HG03571 (cell line): ENCODE measurements around the gene PIP5K1A.
"Not testable (repeated sequence)": the region's sequence is repeated elsewhere in the genome, so short reads cannot be mapped to it uniquely, and the experiment has no call there.

Experiments
- ATAC-seq: cut with Tn5 transposase; IDR thresholded peaks from one replicate; pipeline ENCODE4 v1.9.1; 2021; ENCODE audit not compliant: unreplicated experiment

PIP5K1A gene

GRCh38 chr1:151189637-151190445, 8.5 kb upstream of the PIP5K1A start, which contains the start of gene VPS72:
TSS of gene VPS72 (minus strand) at chr1:151190197. CDS start at chr1:151190121, 76 bp downstream.
- peak; percentile 79 for ATAC-seq

- no peak for ATAC-seq
Measured at GRCh38 chr1:151192047-151192446, 6.3 kb upstream of the PIP5K1A start.

GRCh38 chr1:151193304-151193703, 5.0 kb upstream of the PIP5K1A start:
- no peak for ATAC-seq

GRCh38 chr1:151193856-151194255, 4.5 kb upstream of the PIP5K1A start:
- ATAC-seq: no peak

DNA sequence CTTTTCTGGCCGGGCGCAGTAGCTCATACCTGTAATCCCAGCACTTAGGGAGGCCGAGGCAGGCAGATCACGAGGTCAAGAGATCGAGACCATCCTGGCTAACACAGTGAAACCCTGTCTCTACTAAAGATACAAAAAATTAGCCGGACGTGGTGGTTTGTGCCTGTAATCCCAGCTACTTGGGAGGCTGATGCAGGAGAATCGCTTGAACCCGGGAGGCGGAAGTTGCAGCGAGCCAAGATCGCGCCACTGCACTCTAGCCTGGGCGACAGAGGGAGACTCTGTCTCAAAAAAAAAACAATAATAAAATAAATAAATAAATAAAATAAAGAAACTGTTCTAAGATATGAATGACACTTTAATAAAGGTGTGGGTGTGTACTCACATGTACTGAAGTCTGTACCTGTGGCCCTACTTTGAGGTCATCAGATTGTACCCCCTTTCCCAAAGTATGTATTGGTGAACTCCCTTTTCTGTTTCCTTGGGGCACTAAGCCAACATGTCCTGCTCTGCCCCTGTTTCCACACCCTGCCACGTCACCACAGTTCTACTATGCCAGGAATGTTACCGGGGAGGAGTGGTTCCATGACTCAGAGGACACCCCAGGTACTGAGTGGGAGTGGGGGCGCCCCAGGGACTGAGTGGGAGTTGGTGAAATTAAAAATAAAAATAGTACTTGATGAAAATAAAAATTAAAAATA, 3.3 kb upstream of the PIP5K1A start:
- ATAC-seq: not testable (repeated sequence)

DNA sequence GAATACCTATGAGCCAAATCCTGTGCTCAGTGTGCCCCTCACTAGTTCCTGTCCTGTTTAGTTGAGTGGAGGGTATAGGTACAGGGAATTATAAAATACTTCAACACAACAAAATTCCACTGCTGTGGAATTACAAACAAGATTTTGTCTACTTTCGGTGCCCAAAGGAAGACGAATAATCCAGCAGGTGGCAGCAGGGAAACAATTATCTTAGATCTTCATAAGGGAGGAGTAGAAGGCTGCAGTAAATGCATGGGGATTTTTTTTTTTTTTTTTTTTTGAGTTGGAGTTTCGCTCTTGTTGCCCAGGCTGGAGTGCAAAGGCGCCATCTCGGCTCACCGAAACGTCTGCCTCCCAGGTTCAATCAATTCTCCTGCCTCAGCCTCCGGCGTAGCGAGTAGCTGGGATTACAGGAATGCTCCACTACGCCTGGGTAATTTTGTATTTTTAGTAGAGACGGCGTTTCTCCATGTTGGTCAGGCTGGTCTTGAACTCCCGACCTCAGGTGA, 2.0 kb upstream of the PIP5K1A start:
- ATAC-seq: no peak

DNA sequence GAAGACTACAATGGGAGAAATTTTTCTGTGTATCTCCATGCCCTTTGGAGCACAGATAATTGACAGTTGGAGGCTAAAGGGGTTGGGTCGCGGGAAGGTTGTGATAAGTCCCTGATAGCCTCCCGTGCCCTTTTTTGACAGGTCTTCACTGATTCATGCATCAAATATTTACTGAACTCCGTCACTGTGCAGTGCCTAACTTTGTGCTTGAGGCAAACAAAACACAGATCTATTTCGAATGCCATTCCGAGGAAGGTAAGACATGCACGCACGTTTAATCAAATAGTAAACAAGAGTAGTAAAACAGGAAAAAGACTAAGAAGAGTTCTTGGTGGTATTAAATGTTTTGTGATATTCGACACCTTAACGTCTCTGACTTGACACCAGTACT, 494 bp upstream of the PIP5K1A start:
- no peak for ATAC-seq

- ATAC-seq: no peak
Measured at GRCh38 chr1:151199873-151200581, 1.7 kb downstream of the PIP5K1A start.

DNA sequence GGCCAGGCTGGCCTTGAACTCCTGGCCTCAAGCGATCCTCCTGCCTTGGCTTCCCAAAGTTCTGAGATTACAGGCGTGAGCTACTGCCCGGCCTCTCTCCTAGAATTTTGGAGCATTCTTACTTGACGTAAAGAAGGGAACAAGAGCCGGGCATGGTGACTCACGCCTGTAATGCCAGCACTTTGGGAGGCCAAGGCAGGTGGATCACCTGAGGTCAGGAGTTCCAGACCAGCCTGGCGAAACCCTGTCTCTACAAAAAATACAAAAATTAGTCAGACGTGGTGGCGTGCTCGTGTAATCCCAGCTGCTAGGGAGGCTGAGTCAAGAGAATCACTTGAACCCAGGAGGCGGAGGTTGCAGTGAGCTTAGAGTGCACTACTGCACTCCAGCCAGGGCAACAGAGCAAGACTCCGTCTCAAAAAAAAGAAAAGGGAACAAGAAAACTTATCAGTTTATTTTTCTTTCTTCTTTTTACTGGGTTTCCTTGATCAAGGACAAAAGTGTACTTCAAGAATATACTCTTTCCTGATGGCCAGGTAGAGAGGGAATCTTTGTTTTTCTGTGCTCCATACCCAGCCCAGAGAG, 7.1 kb downstream of the PIP5K1A start:
- not testable (repeated sequence) for ATAC-seq

DNA sequence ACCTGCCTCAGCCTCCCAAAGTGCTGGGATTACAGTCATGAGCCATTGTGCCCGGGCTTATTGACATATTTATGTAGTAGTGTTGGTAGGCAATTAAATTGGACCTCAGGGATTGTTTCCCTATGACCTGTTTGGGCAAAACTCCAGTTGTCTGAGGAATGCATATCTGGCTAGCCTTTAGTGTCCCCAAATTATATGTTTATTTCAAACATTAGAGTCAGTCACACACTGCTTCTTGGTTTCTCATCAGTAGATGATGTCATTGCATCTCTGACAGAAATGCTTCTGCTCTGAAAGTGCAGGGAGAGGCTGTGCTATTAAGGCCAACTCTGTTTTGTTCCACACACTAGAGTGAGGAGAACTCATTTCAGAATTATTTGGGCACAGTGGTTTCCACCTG, 12.5 kb downstream of the PIP5K1A start:
- ATAC-seq: no peak

DNA sequence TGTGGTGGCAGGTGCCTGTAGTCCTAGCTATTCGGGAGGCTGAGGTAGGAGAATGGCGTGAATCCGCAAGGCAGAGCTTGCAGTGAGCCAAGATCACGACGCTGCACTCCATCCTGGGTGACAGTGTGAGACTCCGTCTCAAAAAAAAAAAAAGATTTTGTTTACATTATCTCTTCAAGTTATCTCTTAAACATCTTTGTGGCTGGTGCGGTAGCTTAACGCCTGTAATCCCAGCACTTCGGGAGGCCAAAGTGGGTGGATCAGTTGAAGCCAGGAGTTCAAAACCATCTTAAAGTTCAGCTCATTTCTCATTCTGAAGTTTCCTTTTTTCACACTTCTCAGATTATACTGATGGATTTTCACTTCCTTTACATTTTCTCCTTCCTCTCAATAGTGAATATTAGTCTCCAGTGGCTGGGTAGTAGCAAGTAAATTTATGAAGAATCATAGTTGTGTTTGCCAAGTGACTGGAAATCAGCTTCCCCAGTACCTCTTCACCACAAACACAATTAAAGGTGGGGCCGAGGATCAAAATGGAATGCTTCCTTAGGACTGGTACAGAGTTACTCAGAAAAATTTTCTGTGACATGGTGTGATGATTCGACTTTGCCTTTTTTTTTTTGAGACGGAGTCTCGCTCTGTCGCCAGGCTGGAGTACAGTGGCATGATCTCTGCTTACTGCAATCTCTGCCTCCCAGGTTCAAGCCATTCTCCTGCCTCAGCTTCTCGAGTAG, 13.8 kb downstream of the PIP5K1A start:
- ATAC-seq: no peak

DNA sequence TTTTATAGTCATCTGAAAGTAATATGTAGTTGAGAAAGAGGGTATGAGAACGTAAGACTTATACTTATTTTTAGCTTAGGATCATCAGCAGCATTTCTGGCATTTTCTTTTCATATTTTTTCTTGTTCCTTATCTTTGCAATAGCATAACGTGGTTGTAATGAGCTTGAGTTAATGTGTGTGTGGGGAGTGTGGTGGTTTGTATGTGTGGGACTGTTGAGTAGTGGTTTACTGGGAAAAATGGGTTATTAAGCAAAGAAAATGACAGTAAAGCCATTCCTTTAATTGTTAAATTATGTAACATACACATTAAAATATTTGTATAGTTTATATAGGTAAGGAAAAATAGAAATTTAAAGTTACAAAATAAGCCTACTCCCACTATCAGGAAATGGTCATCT, 15.2 kb downstream of the PIP5K1A start:
- no peak for ATAC-seq

DNA sequence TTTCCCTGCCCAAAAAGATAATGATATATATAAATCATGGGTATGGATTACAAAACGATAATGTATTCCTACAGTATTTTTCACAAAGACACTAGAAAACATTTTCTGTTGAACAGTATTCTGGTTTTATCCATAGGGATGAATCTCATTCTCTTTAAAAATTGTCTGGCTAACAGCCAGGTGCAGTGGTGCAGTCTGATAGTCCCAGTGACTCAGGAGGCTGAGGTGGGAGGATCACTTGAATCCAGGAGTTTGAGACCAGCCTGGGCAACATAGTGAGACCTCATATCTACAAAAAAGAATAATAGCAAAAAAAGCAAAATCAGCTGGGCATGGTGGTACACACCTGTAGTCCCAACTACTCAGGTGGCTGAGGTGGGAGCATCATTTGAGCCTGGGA, 23.3 kb downstream of the PIP5K1A start:
- ATAC-seq: no peak

DNA sequence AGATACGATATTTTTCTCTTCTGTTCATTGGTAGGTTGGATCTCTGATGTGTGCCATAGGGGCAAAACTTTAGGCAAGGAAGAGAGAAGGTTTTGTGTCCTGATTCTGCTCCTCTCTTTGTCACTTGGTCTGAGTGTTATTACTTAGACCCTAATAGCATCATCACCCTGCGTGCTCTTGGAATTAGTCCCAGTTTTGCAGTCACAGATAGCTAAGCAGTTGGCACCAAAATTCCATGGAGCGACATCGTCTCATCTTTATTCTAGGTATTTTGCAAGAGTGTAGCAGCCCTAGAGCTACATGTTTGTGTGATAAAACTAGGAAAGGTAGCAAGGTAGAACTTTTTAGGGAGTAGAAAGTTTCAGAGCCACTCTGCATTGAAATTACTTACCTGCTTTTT, 23.8 kb downstream of the PIP5K1A start:
- ATAC-seq: no peak

GRCh38 chr1:151235235-151235634, 36.9 kb downstream of the PIP5K1A start:
- ATAC-seq: no peak

GRCh38 chr1:151237678-151238466, 39.5 kb downstream of the PIP5K1A start:
- no peak for ATAC-seq

DNA sequence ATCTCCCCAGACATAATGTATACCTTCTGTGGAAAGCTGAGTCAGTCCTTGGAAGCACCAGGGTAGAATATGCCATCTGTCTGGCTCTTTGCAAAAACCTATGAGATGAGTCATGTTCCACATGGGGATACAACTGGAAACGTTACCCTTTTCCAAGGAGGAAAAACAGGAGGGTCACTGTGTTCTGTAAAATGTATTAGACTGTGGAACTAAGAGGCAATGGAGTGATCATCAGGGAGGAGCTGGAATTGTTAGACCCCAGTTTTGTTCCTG, 40.1 kb downstream of the PIP5K1A start:
- ATAC-seq: no peak

GRCh38 chr1:151242442-151242841, 44.1 kb downstream of the PIP5K1A start:
- ATAC-seq: no peak

DNA sequence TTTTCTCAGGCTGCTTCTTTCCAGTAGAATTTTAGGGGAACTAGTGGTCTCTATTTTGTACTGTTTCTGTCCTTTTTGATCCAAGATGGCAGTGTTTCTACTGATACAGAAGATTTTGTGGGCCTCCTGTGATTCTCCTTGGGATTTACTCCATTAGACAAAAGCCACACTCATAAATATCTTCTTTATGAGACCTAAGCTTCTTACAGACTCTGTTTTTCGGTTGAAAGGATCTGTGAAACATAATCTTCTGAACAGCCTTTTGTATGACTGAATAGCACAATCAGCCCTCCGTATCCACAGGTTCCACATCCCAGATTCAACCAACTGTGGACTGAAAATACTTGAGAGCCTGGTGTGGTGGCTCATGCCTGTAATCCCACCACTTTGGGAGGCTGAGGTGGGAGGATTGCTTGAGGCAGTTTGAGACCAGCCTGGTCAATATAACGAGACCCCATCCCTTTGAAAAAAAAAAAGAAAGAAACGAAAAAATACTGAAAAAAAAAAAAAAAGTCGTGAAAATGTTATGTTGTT, 45.4 kb downstream of the PIP5K1A start:
- no peak for ATAC-seq

DNA sequence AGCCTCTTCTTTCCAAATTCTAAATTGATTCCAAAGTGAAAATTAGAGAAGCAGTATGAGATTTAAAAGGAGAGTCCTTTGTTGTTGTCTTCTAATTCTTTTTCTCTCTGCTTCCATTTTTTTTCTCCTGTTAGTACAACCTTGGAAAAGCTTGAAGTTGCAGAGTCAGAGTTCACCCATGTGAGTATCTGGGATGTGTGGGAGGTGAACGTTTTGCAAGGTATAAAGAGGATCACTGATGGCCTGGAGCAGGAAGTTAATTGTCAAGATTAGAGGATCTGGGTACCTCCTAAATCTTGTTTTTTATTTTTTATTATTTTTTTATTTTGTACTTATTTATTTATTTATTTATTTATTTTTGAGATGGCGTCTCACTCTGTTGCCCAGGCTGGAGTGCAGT, 48.4 kb downstream of the PIP5K1A start:
- ATAC-seq: no peak
